Measurements from ENCODE around the gene PPP1R37. TPM values are rescaled to one million over a fixed set of nuclear protein-coding genes. Genes with fewer than 3 reads are reported as not detected.

The PPP1R37 gene
- total and polyA plus RNA-seq, 12 donors, result 12.5 to 38.3 (median 16.8) TPM

DNA sequence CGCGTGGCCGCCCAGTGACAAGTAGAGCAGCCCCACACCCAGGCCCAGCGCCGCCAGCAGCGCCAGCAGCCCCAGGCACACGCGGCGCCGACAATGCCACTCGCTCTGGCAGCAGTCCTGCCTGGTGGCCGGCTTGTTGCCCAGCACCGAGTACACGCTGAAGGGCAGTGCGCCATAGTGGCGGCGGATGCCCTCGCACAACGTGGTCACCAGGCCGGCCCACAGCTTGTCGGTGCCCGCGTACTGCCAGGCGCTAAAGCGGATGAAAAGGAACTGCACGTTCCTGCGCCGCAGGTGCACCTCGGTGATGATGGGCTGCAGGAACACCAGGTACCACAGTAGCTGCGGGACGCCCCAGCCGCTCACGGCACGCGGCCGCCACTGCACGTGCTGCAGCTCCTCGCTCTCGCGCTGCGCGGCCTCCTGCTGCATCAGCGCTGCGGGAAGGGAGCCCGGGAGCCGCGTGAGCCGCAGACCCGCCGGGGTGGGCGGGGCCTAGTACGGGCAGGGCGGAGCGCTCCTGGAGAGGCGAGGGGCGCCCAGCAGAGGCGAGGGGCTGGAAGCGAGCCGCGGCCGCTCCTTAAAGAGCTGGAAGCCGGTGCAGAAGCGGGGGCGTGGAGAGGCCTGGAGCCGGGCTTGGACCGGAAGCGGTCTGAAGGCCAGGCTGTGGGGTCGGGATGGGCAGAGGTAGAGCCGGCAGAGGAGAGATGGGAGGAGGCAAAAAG is 60.5 kb downstream of the PPP1R37 start:
- Histone ChIP-seq H3K36me3 (no peaks in the 10 kb centered on the region), H3K27me3 (peaks cover 9 to 68% (median 33%) of the 10 kb centered on the region in 7 donors), H3K4me3 (peak overlapping the region in 9 of 10 donors; percentile 11 to 41 (median 37)), H3K4me1 (peaks cover 22 to 32% (median 27%) of the 10 kb centered on the region in 9 donors), H3K27ac (peak overlapping the region in 1 of 10 donors; percentile 57), H3K9me3 (no peaks in the 10 kb centered on the region)
- DNase-seq (peak; percentile 17 to 40), ATAC-seq (peak; percentile 34 to 71 (median 60))
- TF ChIP-seq, protein P1, sequence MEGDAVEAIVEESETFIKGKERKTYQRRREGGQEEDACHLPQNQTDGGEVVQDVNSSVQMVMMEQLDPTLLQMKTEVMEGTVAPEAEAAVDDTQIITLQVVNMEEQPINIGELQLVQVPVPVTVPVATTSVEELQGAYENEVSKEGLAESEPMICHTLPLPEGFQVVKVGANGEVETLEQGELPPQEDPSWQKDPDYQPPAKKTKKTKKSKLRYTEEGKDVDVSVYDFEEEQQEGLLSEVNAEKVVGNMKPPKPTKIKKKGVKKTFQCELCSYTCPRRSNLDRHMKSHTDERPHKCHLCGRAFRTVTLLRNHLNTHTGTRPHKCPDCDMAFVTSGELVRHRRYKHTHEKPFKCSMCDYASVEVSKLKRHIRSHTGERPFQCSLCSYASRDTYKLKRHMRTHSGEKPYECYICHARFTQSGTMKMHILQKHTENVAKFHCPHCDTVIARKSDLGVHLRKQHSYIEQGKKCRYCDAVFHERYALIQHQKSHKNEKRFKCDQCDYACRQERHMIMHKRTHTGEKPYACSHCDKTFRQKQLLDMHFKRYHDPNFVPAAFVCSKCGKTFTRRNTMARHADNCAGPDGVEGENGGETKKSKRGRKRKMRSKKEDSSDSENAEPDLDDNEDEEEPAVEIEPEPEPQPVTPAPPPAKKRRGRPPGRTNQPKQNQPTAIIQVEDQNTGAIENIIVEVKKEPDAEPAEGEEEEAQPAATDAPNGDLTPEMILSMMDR (IDR thresholded peaks at IDR 0.05), result no peak
- intact Hi-C loops (cut with DNase I), result no loop called here
- WGBS, 2 donors, result 1 to 2% methylated on average over 69 of the region's 69 CpGs

DNA sequence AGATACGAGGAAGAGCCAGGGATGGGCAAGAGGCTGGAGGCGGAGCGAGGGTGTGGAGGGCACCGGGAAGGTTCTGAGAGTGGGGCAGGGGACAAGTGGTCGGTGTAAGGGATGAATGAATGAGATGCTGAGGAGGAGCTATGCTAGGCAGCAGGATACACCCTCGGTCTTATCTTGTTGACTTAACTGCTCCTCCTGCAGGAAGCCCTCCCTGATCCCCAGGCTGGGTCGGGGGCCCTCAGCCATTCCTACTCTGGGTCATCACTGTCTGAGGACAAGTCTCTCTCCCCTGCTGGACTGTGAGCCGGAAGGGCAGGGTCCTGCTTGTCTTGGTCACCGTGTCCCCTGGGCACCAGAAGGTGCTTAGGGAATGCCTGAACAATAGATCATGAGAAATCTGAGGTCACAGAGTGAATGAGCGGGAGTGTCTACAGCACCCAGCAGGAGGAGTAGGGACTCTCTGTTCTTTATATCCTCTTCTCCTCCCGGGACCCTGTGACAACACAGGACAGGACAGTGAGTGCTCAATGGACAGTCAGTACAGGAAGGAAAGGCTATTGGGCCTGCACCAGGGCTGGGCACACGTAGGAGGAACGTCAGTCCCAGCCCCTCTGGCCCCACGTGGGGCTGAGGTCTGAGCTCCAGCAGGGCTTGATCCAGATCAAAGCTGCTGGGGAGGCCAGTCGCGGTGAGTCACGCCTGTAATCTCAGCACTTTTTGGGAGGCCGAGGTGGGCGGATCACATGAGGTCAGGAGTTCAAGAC is 61.3 kb downstream of the PPP1R37 start:
- 35 to 41% methylated on average over 19 of the region's 19 CpGs for WGBS, 2 donors
- H3K4me1 ChIP-seq, result peaks cover 22 to 32% (median 27%) of the 10 kb centered on the region in 9 donors
- H3K36me3 ChIP-seq, result no peaks in the 10 kb centered on the region
- peak overlapping the region in 1 of 10 donors; percentile 57 for H3K27ac ChIP-seq
- peaks cover 9 to 75% (median 41%) of the 10 kb centered on the region in 7 donors for H3K27me3 ChIP-seq
- DNase-seq, result no peak
- TF ChIP-seq, protein P1 (IDR thresholded peaks at IDR 0.05), result no peak
- intact Hi-C loops (cut with DNase I), result no loop called here
- H3K9me3 ChIP-seq, result no peaks in the 10 kb centered on the region
- H3K4me3 ChIP-seq, result peak overlapping the region in 5 of 10 donors; percentile 33 to 41 (median 38)
- peak in 7 of 8 donors; percentile 9 to 68 (median 46) for ATAC-seq

DNA sequence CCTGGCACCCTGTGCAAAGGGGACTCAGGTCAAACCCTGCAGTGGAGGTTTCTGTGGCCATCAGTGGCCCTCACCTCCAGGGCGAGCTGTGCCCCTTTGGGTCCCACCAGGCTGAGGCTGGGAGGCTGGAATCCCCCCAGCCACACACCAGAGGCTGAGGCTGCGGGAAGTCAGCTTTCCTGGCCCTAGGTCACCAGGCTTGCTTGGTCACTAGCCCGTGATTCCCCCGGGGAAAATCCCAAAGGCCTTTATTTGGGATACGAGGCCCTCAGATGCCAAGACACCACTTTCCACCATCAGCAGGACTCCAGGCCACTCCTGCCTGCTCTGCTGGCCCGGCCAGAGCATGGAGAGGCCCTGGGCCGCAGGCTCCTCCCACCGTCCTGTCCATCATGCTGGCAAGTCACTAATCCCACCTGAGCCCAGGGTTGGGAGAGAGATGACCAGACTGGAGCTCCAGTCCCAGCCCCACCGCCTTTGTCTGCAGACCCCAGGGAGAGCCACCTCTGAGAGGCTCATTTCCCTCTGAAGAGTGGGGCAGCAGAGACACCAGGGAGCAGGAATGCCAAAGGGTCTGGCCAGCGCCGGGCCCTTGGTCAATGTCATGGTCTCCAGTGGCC is 63.1 kb downstream of the PPP1R37 start:
- Histone ChIP-seq H3K27me3 (peaks cover 9 to 83% (median 45%) of the 10 kb centered on the region in 7 donors), H3K36me3 (no peaks in the 10 kb centered on the region), H3K4me1 (peaks cover 22 to 32% (median 27%) of the 10 kb centered on the region in 9 donors), H3K9me3 (no peaks in the 10 kb centered on the region), H3K27ac (no peak overlapping the region), H3K4me3 (no peak overlapping the region)
- ATAC-seq, result no peak
- intact Hi-C loops (cut with DNase I), result no loop called here
- no peak for DNase-seq
- WGBS, 2 donors, result 80% methylated on average over 11 of the region's 11 CpGs
- TF ChIP-seq, protein P1 (IDR thresholded peaks at IDR 0.05), result no peak

DNA sequence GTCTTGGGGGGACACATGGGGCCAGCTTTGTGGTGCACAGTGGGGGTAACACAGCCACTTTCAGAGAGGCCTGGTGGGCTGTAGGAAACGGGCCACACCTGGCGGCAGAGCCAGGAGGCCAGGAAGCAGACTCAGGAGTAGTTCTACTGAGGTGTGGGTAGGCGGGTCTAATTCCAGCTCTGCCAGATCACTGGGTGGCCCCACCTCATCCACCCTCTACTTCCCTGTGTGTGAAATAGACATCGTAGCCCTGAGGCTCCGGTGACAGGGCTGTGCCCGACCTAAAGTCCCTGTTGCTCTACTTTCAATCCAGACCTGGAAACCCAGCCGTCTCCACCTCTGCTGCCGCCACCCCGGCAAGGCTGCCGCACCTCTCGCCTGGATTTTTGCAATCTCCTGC is 63.8 kb downstream of the PPP1R37 start:
- TF ChIP-seq, protein P1 (IDR thresholded peaks at IDR 0.05), result no peak
- WGBS, 2 donors, result 77 to 83% methylated on average over 11 of the region's 11 CpGs
- no peaks in the 10 kb centered on the region for H3K36me3 ChIP-seq
- peaks cover 20 to 30% (median 24%) of the 10 kb centered on the region in 9 donors for H3K4me1 ChIP-seq
- DNase-seq, result no peak
- H3K9me3 ChIP-seq, result no peaks in the 10 kb centered on the region
- no peak for ATAC-seq
- H3K27ac ChIP-seq, result no peak overlapping the region
- intact Hi-C loops (cut with DNase I), result no loop called here
- H3K27me3 ChIP-seq, result peaks cover 6 to 83% (median 45%) of the 10 kb centered on the region in 7 donors
- H3K4me3 ChIP-seq, result no peak overlapping the region
